ENCODE data around the gene AFF3. TPM values are rescaled to one million over a fixed set of nuclear protein-coding genes. Genes with fewer than 3 reads are reported as not detected.

Gene AFF3
- total RNA-seq, 1 experiment from 2014 or later: 0.05 TPM

- no peaks in the 10 kb centered on the region for H3K4me1 ChIP-seq
- CTCF ChIA-PET: no interaction called here
- DNase-seq: no peak
- intact Hi-C loops (cut with micrococcal nuclease; ENCODE audit: unreplicated experiment): no loop called here
- no peaks in the 10 kb centered on the region for H3K27me3 ChIP-seq (replicated peaks; ENCODE audit: control insufficient read depth, insufficient read depth, low read length)
- POLR2A ChIA-PET: no interaction called here
- H3K9me3 ChIP-seq: no peaks in the 10 kb centered on the region
- Mint-ChIP-seq H3K27ac (ENCODE audit: unreplicated experiment) (no peak overlapping the region), H3K4me1 (ENCODE audit: low read depth, unreplicated experiment) (no peaks in the 10 kb centered on the region), H3K9me3 (ENCODE audit: unreplicated experiment) (no peaks in the 10 kb centered on the region), H3K4me3 (ENCODE audit: unreplicated experiment) (no peak overlapping the region), H3K27me3 (ENCODE audit: insufficient read depth, unreplicated experiment) (peaks cover 3% of the 10 kb centered on the region), H3K36me3 (ENCODE audit: insufficient read depth, unreplicated experiment) (no peaks in the 10 kb centered on the region)
- no TSS peak for BruUV-seq (replicated peaks)
- no peak for TF ChIP-seq CTCF (IDR thresholded peaks at IDR 0.05; ENCODE audit: insufficient read depth in 1 of 2, low read depth in 1 of 2, low read length in 1 of 2, severe bottlenecking in 1 of 2, unreplicated experiment in 1 of 2)
- H3K36me3 ChIP-seq (ENCODE audit: control insufficient read depth, insufficient read depth, low read length): no peaks in the 10 kb centered on the region
- H3K4me3 ChIP-seq (ENCODE audit: low read depth, low read length): no peak overlapping the region
Observed at GRCh38 chr2:99857372-99857771, 285.0 kb downstream of the AFF3 start.

GRCh38 chr2:99856119-99856518 lies 286.3 kb downstream of the AFF3 start:
- no peaks in the 10 kb centered on the region for H3K4me1 ChIP-seq
- Mint-ChIP-seq H3K4me1 (ENCODE audit: low read depth, unreplicated experiment) (no peaks in the 10 kb centered on the region), H3K9me3 (ENCODE audit: unreplicated experiment) (no peaks in the 10 kb centered on the region), H3K4me3 (ENCODE audit: unreplicated experiment) (no peak overlapping the region), H3K27me3 (ENCODE audit: insufficient read depth, unreplicated experiment) (peaks cover 3% of the 10 kb centered on the region), H3K27ac (ENCODE audit: unreplicated experiment) (no peak overlapping the region), H3K36me3 (ENCODE audit: insufficient read depth, unreplicated experiment) (no peaks in the 10 kb centered on the region)
- TF ChIP-seq CTCF (IDR thresholded peaks at IDR 0.05; ENCODE audit: insufficient read depth in 1 of 2, low read depth in 1 of 2, low read length in 1 of 2, severe bottlenecking in 1 of 2, unreplicated experiment in 1 of 2): no peak
- H3K36me3 ChIP-seq (ENCODE audit: control insufficient read depth, insufficient read depth, low read length): no peaks in the 10 kb centered on the region
- intact Hi-C loops (cut with micrococcal nuclease; ENCODE audit: unreplicated experiment): no loop called here
- no TSS peak for BruUV-seq (replicated peaks)
- H3K4me3 ChIP-seq (ENCODE audit: low read depth, low read length): no peak overlapping the region
- no peaks in the 10 kb centered on the region for H3K9me3 ChIP-seq
- POLR2A ChIA-PET: no interaction called here
- DNase-seq: no peak
- CTCF ChIA-PET: no interaction called here
- no peaks in the 10 kb centered on the region for H3K27me3 ChIP-seq (replicated peaks; ENCODE audit: control insufficient read depth, insufficient read depth, low read length)

- POLR2A ChIA-PET: no interaction called here
- BruUV-seq (replicated peaks): no TSS peak
Observed at GRCh38 chr2:99854236-99854852, 288.0 kb downstream of the AFF3 start.

More at GRCh38 chr2:99854236-99854852, 288.0 kb downstream of the AFF3 start:
- intact Hi-C loops (cut with micrococcal nuclease; ENCODE audit: unreplicated experiment): no loop called here
- DNase-seq: no peak
- H3K36me3 ChIP-seq (ENCODE audit: control insufficient read depth, insufficient read depth, low read length): no peaks in the 10 kb centered on the region
- TF ChIP-seq CTCF (IDR thresholded peaks at IDR 0.05; ENCODE audit: insufficient read depth in 1 of 2, low read depth in 1 of 2, low read length in 1 of 2, severe bottlenecking in 1 of 2, unreplicated experiment in 1 of 2): no peak
- H3K36me3 Mint-ChIP-seq (ENCODE audit: insufficient read depth, unreplicated experiment): no peaks in the 10 kb centered on the region
- no peak overlapping the region for H3K4me3 ChIP-seq (ENCODE audit: low read depth, low read length)
- no peaks in the 10 kb centered on the region for H3K4me1 Mint-ChIP-seq (ENCODE audit: low read depth, unreplicated experiment)
- H3K27me3 ChIP-seq (replicated peaks; ENCODE audit: control insufficient read depth, insufficient read depth, low read length): no peaks in the 10 kb centered on the region
- H3K4me1 ChIP-seq: no peaks in the 10 kb centered on the region
- no peaks in the 10 kb centered on the region for H3K9me3 Mint-ChIP-seq (ENCODE audit: unreplicated experiment)
- CTCF ChIA-PET: no interaction called here
- H3K4me3 Mint-ChIP-seq (ENCODE audit: unreplicated experiment): no peak overlapping the region
- no peak overlapping the region for H3K27ac Mint-ChIP-seq (ENCODE audit: unreplicated experiment)
- H3K9me3 ChIP-seq: no peaks in the 10 kb centered on the region
- peaks cover 3% of the 10 kb centered on the region for H3K27me3 Mint-ChIP-seq (ENCODE audit: insufficient read depth, unreplicated experiment)
